Esophagus squamous epithelium (tissue), 5 donors: Measurements from ENCODE around the gene ICE2. TPM values are rescaled to one million over a fixed set of nuclear protein-coding genes. Genes with fewer than 3 reads are reported as not detected.

Experiments
- DNase-seq: peaks from one replicate; lab custom pipeline; 2025; lab: John Stamatoyannopoulos, UW
- H3K27ac ChIP-seq, 4 donors: fragments of 200-600 bp; sonication (generic); one replicate each; pipeline ENCODE4 v1.5.1; 2016 to 2019; ENCODE audit warnings: mild to moderate bottlenecking in 1 of 4
- H3K27me3 ChIP-seq, 4 donors: fragments of 200-600 bp; sonication (generic); 1 replicate in 3 of 4; 2 replicates in 1 of 4; pipeline versions ENCODE4 v1.5.1 to v1.6.0; 2017 to 2021; ENCODE audit warnings: antibody characterized with exemption in 1 of 4
- H3K36me3 ChIP-seq, 3 donors: fragments of 200-600 bp; sonication (generic); one replicate each; pipeline ENCODE4 v1.5.1; 2016 to 2019
- H3K4me1 ChIP-seq, 3 donors: fragments of 200-600 bp; sonication (generic); one replicate each; pipeline ENCODE4 v1.5.1; 2017 to 2019
- H3K4me3 ChIP-seq, 4 donors: fragments of 200-600 bp; sonication (generic); 1 replicate in 3 of 4; 2 replicates in 1 of 4; pipeline ENCODE4 v1.5.1; 2016 to 2019; ENCODE audit warnings: mild to moderate bottlenecking in 2 of 4, moderate library complexity in 1 of 4
- H3K9me3 ChIP-seq, 3 donors: fragments of 200-600 bp; sonication (generic); one replicate each; pipeline ENCODE4 v1.5.1; 2016 to 2019
- CTCF ChIP-seq, 6 experiments: fragments of 450-650 bp in 4 of 6; fragments of 200-600 bp in 2 of 6; sonication (generic) in 2 of 6; IDR thresholded peaks; one replicate each; pipeline ENCODE4 v1.5.1; 2016 to 2019; ENCODE audit warnings: antibody characterized with exemption in 6 of 6, mild to moderate bottlenecking in 4 of 6, moderate library complexity in 4 of 6
- POLR2A ChIP-seq, 4 donors: fragments of 450-650 bp; IDR thresholded peaks; one replicate each; pipeline ENCODE4 v1.6.1; 2017; ENCODE audit warnings: antibody characterized with exemption in 4 of 4, mild to moderate bottlenecking in 4 of 4, moderate library complexity in 3 of 4
- WGBS, 2 donors: methylation state at CpG; one replicate each; pipeline ENCODE4 v1.1.5; 2018; 5-methylcytosine and 5-hydroxymethylcytosine counted together
- intact Hi-C: fragments of 100-400 bp; cut with DNase I; formaldehyde crosslinking; loops from one replicate; pipeline ENCODE4 v1.15.0; 2022
- total RNA-seq, 4 donors: library from RNA; depleted of rRNA; stranded (reverse); fragments of >200 nt; gene quantifications; one replicate each; pipeline ENCODE4 v1.1.0, GENCODE V29; 2016
- donor health status: DM: yes; HTN: yes; CAD: no.

The ICE2 gene
- total RNA-seq, 4 donors from 2014 or later, result 7.0 to 35.9 (median 19.9) TPM

GRCh38 chr15:60507596-60508424 lies 28.9 kb upstream of the ICE2 start:
- Histone ChIP-seq H3K4me3 (no peak overlapping the region), H3K9me3 (no peaks in the 10 kb centered on the region), H3K4me1 (peaks cover 5 to 33% (median 6%) of the 10 kb centered on the region in 3 donors), H3K27me3 (no peaks in the 10 kb centered on the region), H3K36me3 (peaks cover 0 to 66% (median 3%) of the 10 kb centered on the region in 3 donors), H3K27ac (peak overlapping the region in 3 of 4 donors; percentile 56 to 79 (median 70))
- intact Hi-C loops, result no loop called here
- DNase-seq, result no peak
- WGBS, 2 donors, result 40 to 43% methylated on average over 11 of the region's 11 CpGs
- TF ChIP-seq POLR2A (IDR thresholded peaks at IDR 0.05), result no peak
- peak; percentile 78 to 95 (median 92) for TF ChIP-seq CTCF (IDR thresholded peaks at IDR 0.05)

GRCh38 chr15:60496853-60497252 lies 17.9 kb upstream of the ICE2 start:
- TF ChIP-seq POLR2A (IDR thresholded peaks at IDR 0.05), result no peak
- TF ChIP-seq CTCF (IDR thresholded peaks at IDR 0.05), result no peak
- no peak for DNase-seq

GRCh38 chr15:60494108-60494507 lies 15.2 kb upstream of the ICE2 start:
- intact Hi-C loops, result no loop called here
- no peak for TF ChIP-seq POLR2A (IDR thresholded peaks at IDR 0.05)
- no peak for TF ChIP-seq CTCF (IDR thresholded peaks at IDR 0.05)

More at GRCh38 chr15:60496853-60497252, 17.9 kb upstream of the ICE2 start:
- Histone ChIP-seq H3K36me3 (peaks cover 0 to 76% (median 4%) of the 10 kb centered on the region in 3 donors), H3K27me3 (no peaks in the 10 kb centered on the region), H3K9me3 (no peaks in the 10 kb centered on the region), H3K4me3 (no peak overlapping the region), H3K4me1 (no peaks in the 10 kb centered on the region), H3K27ac (no peak overlapping the region)
- 85 to 90% methylated on average over 6 of the region's 6 CpGs for WGBS, 2 donors
- intact Hi-C loops, result no loop called here

GRCh38 chr15:60493166-60493565 lies 14.2 kb upstream of the ICE2 start:
- Histone ChIP-seq H3K27ac (no peak overlapping the region), H3K9me3 (no peaks in the 10 kb centered on the region), H3K4me1 (no peaks in the 10 kb centered on the region), H3K36me3 (peaks cover 0 to 44% (median 0%) of the 10 kb centered on the region in 3 donors), H3K4me3 (no peak overlapping the region), H3K27me3 (no peaks in the 10 kb centered on the region)
- TF ChIP-seq POLR2A (IDR thresholded peaks at IDR 0.05) (no peak), CTCF (IDR thresholded peaks at IDR 0.05) (no peak)
- intact Hi-C loops, result no loop called here
- WGBS, 2 donors, result 91 to 94% methylated on average over 4 of the region's 4 CpGs
- DNase-seq, result no peak

More at GRCh38 chr15:60494108-60494507, 15.2 kb upstream of the ICE2 start:
- H3K9me3 ChIP-seq, result no peaks in the 10 kb centered on the region
- H3K27ac ChIP-seq, result no peak overlapping the region
- H3K36me3 ChIP-seq, result peaks cover 0 to 53% (median 0%) of the 10 kb centered on the region in 3 donors
- H3K4me3 ChIP-seq, result no peak overlapping the region
- 64 to 71% methylated on average over 3 of the region's 3 CpGs for WGBS, 2 donors
- DNase-seq, result no peak
- no peaks in the 10 kb centered on the region for H3K27me3 ChIP-seq
- H3K4me1 ChIP-seq, result no peaks in the 10 kb centered on the region

- Histone ChIP-seq H3K36me3 (peaks cover 0 to 8% (median 0%) of the 10 kb centered on the region in 3 donors), H3K27me3 (no peaks in the 10 kb centered on the region), H3K9me3 (no peaks in the 10 kb centered on the region), H3K4me1 (no peaks in the 10 kb centered on the region), H3K27ac (no peak overlapping the region), H3K4me3 (no peak overlapping the region)
- 100% methylated on average over 2 of the region's 2 CpGs for WGBS, 2 donors
- DNase-seq, result no peak
- no peak for TF ChIP-seq CTCF (IDR thresholded peaks at IDR 0.05)
- TF ChIP-seq POLR2A (IDR thresholded peaks at IDR 0.05), result no peak
- intact Hi-C loops, result no loop called here
These were observed 7.8 kb upstream of the ICE2 start for GRCh38 chr15:60486742-60487141.
